Smooth muscle cell (in vitro differentiated cells): ENCODE measurements around the gene ISG20L2. TPM values are rescaled to one million over a fixed set of nuclear protein-coding genes. Genes with fewer than 3 reads are reported as not detected.
A peak's percentile ranks its signal among the peaks of the same experiment; 100 is the strongest.

Source experiments
- DNase-seq: peaks from one replicate; lab custom pipeline; 2025; ENCODE audit not compliant: unreplicated experiment; lab: John Stamatoyannopoulos, UW
- H2AFZ ChIP-seq: fragments of 200-600 bp; sonication (generic); 2 replicates; pipeline ENCODE4 v1.6.0; 2016; ENCODE audit warnings: antibody characterized with exemption, low read depth, mild to moderate bottlenecking
- H3F3A ChIP-seq: fragments of 200-600 bp; sonication (generic); 2 replicates; pipeline ENCODE4 v1.6.0; 2017; ENCODE audit warnings: antibody characterized with exemption, low read depth
- H3K27ac ChIP-seq: fragments of 200-600 bp; sonication (generic); 2 replicates; pipeline ENCODE4 v1.5.1; 2016; ENCODE audit warnings: low read depth, mild to moderate bottlenecking
- H3K27me3 ChIP-seq: fragments of 200-600 bp; sonication (generic); 2 replicates; pipeline ENCODE4 v1.6.1; 2016; ENCODE audit warnings: low read depth, mild to moderate bottlenecking
- H3K36me3 ChIP-seq: fragments of 200-600 bp; sonication (generic); 2 replicates; pipeline ENCODE4 v1.5.1; 2016; ENCODE audit warnings: low read depth
- H3K4me1 ChIP-seq: fragments of 200-600 bp; sonication (generic); 2 replicates; pipeline ENCODE4 v1.5.1; 2016; ENCODE audit warnings: low read depth
- H3K4me2 ChIP-seq: fragments of 200-600 bp; sonication (generic); 2 replicates; pipeline ENCODE4 v1.6.0; 2016; ENCODE audit warnings: mild to moderate bottlenecking
- H3K4me3 ChIP-seq: fragments of 200-600 bp; sonication (generic); 2 replicates; pipeline ENCODE4 v1.5.1; 2016; ENCODE audit warnings: mild to moderate bottlenecking
- H3K79me2 ChIP-seq: fragments of 200-600 bp; sonication (generic); 2 replicates; pipeline ENCODE4 v1.6.0; 2016; ENCODE audit warnings: low read depth, mild to moderate bottlenecking
- H3K9ac ChIP-seq: fragments of 200-600 bp; sonication (generic); 2 replicates; pipeline ENCODE4 v1.6.0; 2016; ENCODE audit warnings: low read depth
- H3K9me3 ChIP-seq: fragments of 200-600 bp; sonication (generic); replicated peaks from 2 replicates; pipeline ENCODE4 v1.5.1; 2016; ENCODE audit warnings: low read depth
- H4K20me1 ChIP-seq: fragments of 200-600 bp; sonication (generic); 2 replicates; pipeline ENCODE4 v1.6.0; 2016; ENCODE audit warnings: low read depth
- CTCF ChIP-seq: fragments of 200-600 bp; sonication (generic); IDR thresholded peaks from 2 replicates; pipeline ENCODE4 v1.5.1; 2017; ENCODE audit warnings: borderline replicate concordance, mild to moderate bottlenecking, antibody characterized with exemption; ENCODE audit not compliant: insufficient read depth, poor library complexity, severe bottlenecking
- WGBS: methylation state at CpG from one replicate; pipeline ENCODE4 v1.1.7; 2016; ENCODE audit warnings: low lambda C conversion rate; 5-methylcytosine and 5-hydroxymethylcytosine counted together
- polyA plus RNA-seq: library from polyadenylated mRNA; unstranded; fragments of >200 nt; fragmentation: Nextera tagmentation; extraction: Ambion mirVana; gene quantifications from 2 replicates; pipeline ENCODE4 v1.2.1, GENCODE V29; 2016
- total RNA-seq: library from RNA; depleted of rRNA; stranded (reverse); fragments of >200 nt; gene quantifications from 2 replicates; pipeline ENCODE4 v1.2.3, GENCODE V29; 2014

The ISG20L2 gene
- total and polyA plus RNA-seq, 2 experiments from 2014 or later, result 13.8 to 17.4 TPM

GRCh38 chr1:156705918-156706656, 22.5 kb downstream of the ISG20L2 start:
- Histone ChIP-seq H3K27me3 (no peaks in the 10 kb centered on the region), H3K9ac (peak overlapping the region; percentile 64), H4K20me1 (peaks cover 36% of the 10 kb centered on the region), H3K36me3 (no peaks in the 10 kb centered on the region), H3K4me3 (peak overlapping the region; percentile 54), H3K9me3 (no peaks in the 10 kb centered on the region), H3K4me2 (peak overlapping the region; percentile 91), H2AFZ (no peak overlapping the region), H3K27ac (peak overlapping the region; percentile 68), H3F3A (peaks cover 16% of the 10 kb centered on the region), H3K4me1 (peaks cover 61% of the 10 kb centered on the region), H3K79me2 (peaks cover 12% of the 10 kb centered on the region)
- DNase-seq, result peak; percentile 84
- peak; percentile 90 for TF ChIP-seq CTCF
- WGBS, result 1% methylated on average over 43 of the region's 45 CpGs

GRCh38 chr1:156705321-156705917, 23.1 kb downstream of the ISG20L2 start, which contains the start of gene CRABP2:
TSS of gene CRABP2 (minus strand) at chr1:156705583. CDS start at chr1:156705446, 137 bp downstream.
- H3K4me3 ChIP-seq, result peak within 1 kb of the TSS; percentile 54
- peaks cover 55% of the 10 kb centered on the region for H3K4me1 ChIP-seq
- peaks cover 42% of the 10 kb centered on the region for H4K20me1 ChIP-seq
- DNase-seq, result peak; percentile 84
- peak within 1 kb of the TSS; percentile 68 for H3K27ac ChIP-seq
- WGBS, result 2% methylated on average over 40 of the region's 42 CpGs
- no peaks in the 10 kb centered on the region for H3K9me3 ChIP-seq
- H3K79me2 ChIP-seq, result peaks cover 12% of the 10 kb centered on the region
- peak within 1 kb of the TSS; percentile 64 for H3K9ac ChIP-seq
- H2AFZ ChIP-seq, result no peak within 1 kb of the TSS
- peaks cover 13% of the 10 kb centered on the region for H3F3A ChIP-seq
- TF ChIP-seq CTCF, result no peak
- no peaks in the 10 kb centered on the region for H3K27me3 ChIP-seq
- H3K4me2 ChIP-seq, result peak within 1 kb of the TSS; percentile 91
- H3K36me3 ChIP-seq, result no peaks in the 10 kb centered on the region

- Histone ChIP-seq H3K9ac (peak overlapping the region; percentile 64), H3K79me2 (peaks cover 12% of the 10 kb centered on the region), H3K36me3 (no peaks in the 10 kb centered on the region), H2AFZ (no peak overlapping the region), H3K9me3 (no peaks in the 10 kb centered on the region), H3K27ac (peak overlapping the region; percentile 68), H3K4me3 (peak overlapping the region; percentile 54), H4K20me1 (peaks cover 43% of the 10 kb centered on the region), H3K4me1 (peaks cover 50% of the 10 kb centered on the region), H3F3A (peaks cover 11% of the 10 kb centered on the region), H3K4me2 (peak overlapping the region; percentile 91), H3K27me3 (no peaks in the 10 kb centered on the region)
- DNase-seq, result peak; percentile 64
- 2% methylated on average over 29 of the region's 29 CpGs for WGBS
- no peak for TF ChIP-seq CTCF
These were observed 23.6 kb downstream of the ISG20L2 start for GRCh38 chr1:156704930-156705320.
